Panc1 (cell line): ENCODE data around the gene CRISPLD2. TPM values are rescaled to one million over a fixed set of nuclear protein-coding genes. Genes with fewer than 3 reads are reported as not detected.

Source experiments
- ATAC-seq: fragments of 200-7000 bp; cut with Tn5 transposase; 2 replicates; pipeline ENCODE4 v1.9.1; 2020; ENCODE audit warnings: mild to moderate bottlenecking, moderate library complexity
- BruUV-seq: library from RNA; stranded (reverse); fragments of 400-500 nt; replicated peaks from 2 replicates; lab custom pipeline; 2021; lab: Mats Ljungman, UMichigan
- CTCF ChIA-PET: fragments of 300-600 bp; sonication (Branson Sonifier 250); formaldehyde crosslinking; loops from one replicate; lab custom pipeline; 2022; ENCODE audit warnings: antibody characterized with exemption; lab: Charles Lee
- POLR2A ChIA-PET: fragments of 300-600 bp; sonication (Branson Sonifier 250); formaldehyde crosslinking; loops from one replicate; lab custom pipeline; 2022; ENCODE audit warnings: antibody characterized with exemption; lab: Charles Lee
- DNase-seq: peaks from one replicate; pipeline ENCODE4 v3.0.0-alpha.2; 2010; ENCODE audit warnings: low read depth, low spot score
- H3K27ac ChIP-seq: 2 replicates; pipeline ENCODE4 v1.5.1; 2011; ENCODE audit warnings: mild to moderate bottlenecking, low read length, inconsistent platforms
- H3K27me3 ChIP-seq: fragments of 200-500 bp; sonication (Bioruptor generic); 2 replicates; pipeline ENCODE4 v1.6.0; 2014; ENCODE audit warnings: low read length, inconsistent platforms; ENCODE audit not compliant: control insufficient read depth, insufficient read depth
- H3K36me3 ChIP-seq: fragments of 200-500 bp; sonication (Bioruptor generic); 2 replicates; pipeline ENCODE4 v1.5.1; 2014; ENCODE audit warnings: inconsistent platforms, mild to moderate bottlenecking, low read length, moderate library complexity; ENCODE audit not compliant: control insufficient read depth, insufficient read depth
- H3K4me1 ChIP-seq: 2 replicates; pipeline ENCODE4 v1.5.1; 2011; ENCODE audit warnings: inconsistent platforms, mild to moderate bottlenecking, low read length, moderate library complexity; ENCODE audit not compliant: control insufficient read depth, insufficient read depth
- H3K4me3 ChIP-seq, 2 experiments: 2 replicates each; pipeline ENCODE4 v1.5.1; 2011 to 2012; ENCODE audit warnings: low read depth in 2 of 2, low read length in 2 of 2, mild to moderate bottlenecking in 2 of 2, inconsistent platforms in 1 of 2, moderate library complexity in 1 of 2
- H3K9me3 ChIP-seq: fragments of 200-500 bp; sonication (Bioruptor generic); 2 replicates; pipeline ENCODE4 v1.5.1; 2014; ENCODE audit warnings: low read depth, mild to moderate bottlenecking, inconsistent platforms, low read length, moderate library complexity; ENCODE audit not compliant: control insufficient read depth, insufficient read depth
- POLR2AphosphoS5 ChIP-seq: IDR thresholded peaks from 2 replicates; pipeline ENCODE4 v1.6.1; 2012; ENCODE audit warnings: mild to moderate bottlenecking, low read depth, low read length, moderate library complexity
- SIN3A ChIP-seq: IDR thresholded peaks from 2 replicates; pipeline ENCODE4 v1.6.1; 2012; ENCODE audit warnings: low read depth, mild to moderate bottlenecking, low read length, moderate library complexity, borderline replicate concordance; ENCODE audit not compliant: insufficient read depth
- TCF7L2 ChIP-seq: IDR thresholded peaks from 2 replicates; pipeline ENCODE4 v1.6.1; 2011; ENCODE audit warnings: mild to moderate bottlenecking, low read depth, low read length, inconsistent platforms
- in situ Hi-C: cut with HindIII; loops from 2 replicates; pipeline ENCODE4 v1.10.0; 2016; ENCODE audit warnings: low sequenced_read_pairs, low pct_unique_long_range_greater_than_20kb
- intact Hi-C: fragments of 100-400 bp; cut with micrococcal nuclease; formaldehyde crosslinking; loops from one replicate; pipeline ENCODE4 v1.10.0; 2022; ENCODE audit not compliant: unreplicated experiment
- total RNA-seq: library from RNA; stranded (reverse); gene quantifications from one replicate; pipeline ENCODE4 v1.2.1, GENCODE V29; 2021; ENCODE audit not compliant: unreplicated experiment
- TF ChIP-seq, protein P1 (sequence below), 2 experiments: IDR thresholded peaks; 2 replicates each; pipeline ENCODE4 v1.6.1; 2011 to 2012; ENCODE audit warnings: low read depth in 2 of 2, control low read depth in 1 of 2, low read length in 1 of 2, mild to moderate bottlenecking in 1 of 2, moderate library complexity in 1 of 2; ENCODE audit not compliant: insufficient read depth in 1 of 2
- TF ChIP-seq, protein P2 (sequence below): fragments of 450-650 bp; IDR thresholded peaks from 2 replicates; pipeline ENCODE4 v1.5.1; 2017; ENCODE audit warnings: mild to moderate bottlenecking

The CRISPLD2 gene
- total RNA-seq, 1 experiment from 2014 or later: 12.9 TPM

- H3K9me3 ChIP-seq: no peaks in the 10 kb centered on the region
- no peaks in the 10 kb centered on the region for H3K27me3 ChIP-seq
- peak overlapping the region; percentile 57; the same call in 1 of the 2 replicates for H3K27ac ChIP-seq
- TF ChIP-seq, protein P1, sequence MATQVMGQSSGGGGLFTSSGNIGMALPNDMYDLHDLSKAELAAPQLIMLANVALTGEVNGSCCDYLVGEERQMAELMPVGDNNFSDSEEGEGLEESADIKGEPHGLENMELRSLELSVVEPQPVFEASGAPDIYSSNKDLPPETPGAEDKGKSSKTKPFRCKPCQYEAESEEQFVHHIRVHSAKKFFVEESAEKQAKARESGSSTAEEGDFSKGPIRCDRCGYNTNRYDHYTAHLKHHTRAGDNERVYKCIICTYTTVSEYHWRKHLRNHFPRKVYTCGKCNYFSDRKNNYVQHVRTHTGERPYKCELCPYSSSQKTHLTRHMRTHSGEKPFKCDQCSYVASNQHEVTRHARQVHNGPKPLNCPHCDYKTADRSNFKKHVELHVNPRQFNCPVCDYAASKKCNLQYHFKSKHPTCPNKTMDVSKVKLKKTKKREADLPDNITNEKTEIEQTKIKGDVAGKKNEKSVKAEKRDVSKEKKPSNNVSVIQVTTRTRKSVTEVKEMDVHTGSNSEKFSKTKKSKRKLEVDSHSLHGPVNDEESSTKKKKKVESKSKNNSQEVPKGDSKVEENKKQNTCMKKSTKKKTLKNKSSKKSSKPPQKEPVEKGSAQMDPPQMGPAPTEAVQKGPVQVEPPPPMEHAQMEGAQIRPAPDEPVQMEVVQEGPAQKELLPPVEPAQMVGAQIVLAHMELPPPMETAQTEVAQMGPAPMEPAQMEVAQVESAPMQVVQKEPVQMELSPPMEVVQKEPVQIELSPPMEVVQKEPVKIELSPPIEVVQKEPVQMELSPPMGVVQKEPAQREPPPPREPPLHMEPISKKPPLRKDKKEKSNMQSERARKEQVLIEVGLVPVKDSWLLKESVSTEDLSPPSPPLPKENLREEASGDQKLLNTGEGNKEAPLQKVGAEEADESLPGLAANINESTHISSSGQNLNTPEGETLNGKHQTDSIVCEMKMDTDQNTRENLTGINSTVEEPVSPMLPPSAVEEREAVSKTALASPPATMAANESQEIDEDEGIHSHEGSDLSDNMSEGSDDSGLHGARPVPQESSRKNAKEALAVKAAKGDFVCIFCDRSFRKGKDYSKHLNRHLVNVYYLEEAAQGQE (IDR thresholded peaks at IDR 0.05; ENCODE audit: insufficient read depth in 1 of 2, low read depth in 2 of 2, low read length in 1 of 2): no peak
- peak; percentile 81 for TF ChIP-seq TCF7L2
- CTCF ChIA-PET: interaction anchor here (1.0 kb wide), 1 partner anchor 94 kb away, joined by 3 read pairs; no protein-coding TSS in a partner anchor
- intact Hi-C loops (no loop called here), in situ Hi-C loops (no loop called here)
- POLR2A ChIA-PET: interaction anchor here (0.6 kb wide), 1 partner anchor 837 kb away, joined by 5 read pairs; no protein-coding TSS in a partner anchor
- H3K4me1 ChIP-seq: peaks cover 44% of the 10 kb centered on the region
- 0 out of 4 replicates have a peak overlapping the region, but pooled peaks of 1 of the 2 experiments have one; percentile 3 for H3K4me3 ChIP-seq
- ATAC-seq: peak; percentile 62; the same call in 1 of the 2 replicates
- no peak for DNase-seq
- no TSS peak for BruUV-seq
- H3K36me3 ChIP-seq: no peaks in the 10 kb centered on the region
Measured at GRCh38 chr16:84847564-84848355, 28.0 kb downstream of the CRISPLD2 start.

GRCh38 chr16:84848986-84849634 is 29.3 kb downstream of the CRISPLD2 start:
- TF ChIP-seq POLR2AphosphoS5: no peak
- no peak for TF ChIP-seq SIN3A
- TF ChIP-seq, protein P2, sequence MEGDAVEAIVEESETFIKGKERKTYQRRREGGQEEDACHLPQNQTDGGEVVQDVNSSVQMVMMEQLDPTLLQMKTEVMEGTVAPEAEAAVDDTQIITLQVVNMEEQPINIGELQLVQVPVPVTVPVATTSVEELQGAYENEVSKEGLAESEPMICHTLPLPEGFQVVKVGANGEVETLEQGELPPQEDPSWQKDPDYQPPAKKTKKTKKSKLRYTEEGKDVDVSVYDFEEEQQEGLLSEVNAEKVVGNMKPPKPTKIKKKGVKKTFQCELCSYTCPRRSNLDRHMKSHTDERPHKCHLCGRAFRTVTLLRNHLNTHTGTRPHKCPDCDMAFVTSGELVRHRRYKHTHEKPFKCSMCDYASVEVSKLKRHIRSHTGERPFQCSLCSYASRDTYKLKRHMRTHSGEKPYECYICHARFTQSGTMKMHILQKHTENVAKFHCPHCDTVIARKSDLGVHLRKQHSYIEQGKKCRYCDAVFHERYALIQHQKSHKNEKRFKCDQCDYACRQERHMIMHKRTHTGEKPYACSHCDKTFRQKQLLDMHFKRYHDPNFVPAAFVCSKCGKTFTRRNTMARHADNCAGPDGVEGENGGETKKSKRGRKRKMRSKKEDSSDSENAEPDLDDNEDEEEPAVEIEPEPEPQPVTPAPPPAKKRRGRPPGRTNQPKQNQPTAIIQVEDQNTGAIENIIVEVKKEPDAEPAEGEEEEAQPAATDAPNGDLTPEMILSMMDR: no peak
- TF ChIP-seq TCF7L2: no peak
- TF ChIP-seq, protein P1 (IDR thresholded peaks at IDR 0.05; ENCODE audit: insufficient read depth in 1 of 2, low read depth in 2 of 2, low read length in 1 of 2): no peak
- no TSS peak for BruUV-seq
- Histone ChIP-seq H3K4me3 (no peak overlapping the region), H3K27ac (peak overlapping the region; percentile 29; the same call in 1 of the 2 replicates), H3K4me1 (peaks cover 42% of the 10 kb centered on the region), H3K9me3 (no peaks in the 10 kb centered on the region), H3K36me3 (no peaks in the 10 kb centered on the region), H3K27me3 (no peaks in the 10 kb centered on the region)
- ChIA-PET CTCF (interaction anchor here (0.5 kb wide), 1 partner anchor 103 kb away, joined by 4 read pairs; no protein-coding TSS in a partner anchor), POLR2A (no interaction called here)
- no peak for DNase-seq
- in situ Hi-C loops: no loop called here
- intact Hi-C loops: no loop called here
- ATAC-seq: no peak
